HUES64 (cell line): Measurements from ENCODE around the gene SH3RF3.
"Not testable (repeated sequence)": the region's sequence is repeated elsewhere in the genome, so short reads cannot be mapped to it uniquely, and the experiment has no call there.

ENCODE experiments used
- H3K27ac ChIP-seq: 2 replicates; pipeline ENCODE4 v1.7.0; 2013; ENCODE audit warnings: low read depth, low read length, inconsistent platforms
- H3K27me3 ChIP-seq: 2 replicates; pipeline ENCODE4 v1.6.1; 2013; ENCODE audit warnings: mild to moderate bottlenecking, low read length; ENCODE audit not compliant: insufficient read depth
- H3K36me3 ChIP-seq: 2 replicates; pipeline ENCODE4 v1.6.1; 2013; ENCODE audit warnings: mild to moderate bottlenecking, low read length; ENCODE audit not compliant: insufficient read depth
- H3K4me1 ChIP-seq: 2 replicates; pipeline ENCODE4 v1.6.1; 2013; ENCODE audit warnings: mild to moderate bottlenecking, low read length, moderate library complexity; ENCODE audit not compliant: insufficient read depth
- H3K4me3 ChIP-seq: 2 replicates; pipeline ENCODE4 v1.5.1; 2013; ENCODE audit warnings: mild to moderate bottlenecking, low read length, moderate library complexity
- H3K9ac ChIP-seq: 2 replicates; pipeline ENCODE4 v1.6.1; 2013; ENCODE audit warnings: mild to moderate bottlenecking, low read depth, low read length
- H3K9me3 ChIP-seq: 2 replicates; pipeline ENCODE4 v1.6.1; 2013; ENCODE audit warnings: low read depth, low read length; ENCODE audit not compliant: insufficient read depth
- WGBS: fragments of 150-250, 120-280 bp; methylation state at CpG from one replicate; pipeline ENCODE4 v1.1.7; 2013; ENCODE audit warnings: missing lambda C conversion rate; 5-methylcytosine and 5-hydroxymethylcytosine counted together

The SH3RF3 gene

GRCh38 chr2:109160714-109161440 is 31.9 kb downstream of the SH3RF3 start:
- Histone ChIP-seq H3K27me3 (no peaks in the 10 kb centered on the region), H3K9ac (no peak overlapping the region), H3K9me3 (no peaks in the 10 kb centered on the region), H3K4me3 (no peak overlapping the region), H3K36me3 (no peaks in the 10 kb centered on the region), H3K4me1 (no peaks in the 10 kb centered on the region), H3K27ac (no peak overlapping the region)
- WGBS: 87% methylated on average over 8 of the region's 8 CpGs

- H3K27ac ChIP-seq, H3K9me3 ChIP-seq, H3K27me3 ChIP-seq, H3K9ac ChIP-seq, H3K4me1 ChIP-seq, H3K4me3 ChIP-seq, H3K36me3 ChIP-seq: not testable (repeated sequence)
- WGBS: 97% methylated on average over 2 of the region's 2 CpGs
Observed at GRCh38 chr2:109162367-109162766, 33.4 kb downstream of the SH3RF3 start.

- H3K36me3 ChIP-seq: no peaks in the 10 kb centered on the region
- H3K27ac ChIP-seq: no peak overlapping the region
- WGBS: 94% methylated on average over 6 of the region's 7 CpGs
- H3K9ac ChIP-seq: no peak overlapping the region
- H3K4me1 ChIP-seq: no peaks in the 10 kb centered on the region
- H3K4me3 ChIP-seq: no peak overlapping the region
- H3K9me3 ChIP-seq: no peaks in the 10 kb centered on the region
- H3K27me3 ChIP-seq: no peaks in the 10 kb centered on the region
Observed at GRCh38 chr2:109162999-109163398, 34.0 kb downstream of the SH3RF3 start.

DNA sequence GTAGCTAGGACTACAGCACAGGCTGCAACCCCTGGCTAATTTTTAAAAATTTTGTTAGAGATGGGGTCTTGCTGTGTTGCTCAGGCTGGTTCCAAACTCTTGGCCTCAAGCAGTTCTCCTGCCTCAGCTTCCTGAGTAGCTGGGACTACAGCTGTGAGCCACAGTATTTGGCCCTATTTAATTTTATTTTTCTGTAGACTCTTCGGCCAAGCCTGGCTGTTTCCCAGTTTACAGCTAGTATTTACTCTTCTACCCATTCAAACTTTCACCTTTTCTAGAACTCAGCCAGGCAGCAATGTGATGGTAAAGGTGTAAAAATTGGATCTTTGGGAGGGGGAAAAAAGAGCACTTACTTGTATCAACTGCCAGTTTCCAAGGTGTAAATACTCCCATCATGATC is 35.3 kb downstream of the SH3RF3 start:
- Histone ChIP-seq H3K36me3 (no peaks in the 10 kb centered on the region), H3K4me1 (no peaks in the 10 kb centered on the region), H3K9ac (no peak overlapping the region), H3K27me3 (no peaks in the 10 kb centered on the region), H3K27ac (no peak overlapping the region), H3K4me3 (no peak overlapping the region), H3K9me3 (no peaks in the 10 kb centered on the region)
- 88% methylated on average over 1 of the region's 1 CpG for WGBS

GRCh38 chr2:109164739-109165221 is 35.8 kb downstream of the SH3RF3 start:
- Histone ChIP-seq H3K9me3 (no peaks in the 10 kb centered on the region), H3K36me3 (no peaks in the 10 kb centered on the region), H3K27me3 (no peaks in the 10 kb centered on the region), H3K9ac (no peak overlapping the region), H3K27ac (no peak overlapping the region), H3K4me3 (no peak overlapping the region), H3K4me1 (no peaks in the 10 kb centered on the region)
- WGBS: 70% methylated on average over 3 of the region's 3 CpGs

- Histone ChIP-seq H3K9ac (no peak overlapping the region), H3K9me3 (no peaks in the 10 kb centered on the region), H3K36me3 (no peaks in the 10 kb centered on the region), H3K4me1 (no peaks in the 10 kb centered on the region; the same call in 1 of the 2 replicates), H3K27ac (no peak overlapping the region), H3K4me3 (no peak overlapping the region), H3K27me3 (no peaks in the 10 kb centered on the region)
- 100% methylated on average over 2 of the region's 2 CpGs for WGBS
Observed at GRCh38 chr2:109166811-109167210, 37.8 kb downstream of the SH3RF3 start.

DNA sequence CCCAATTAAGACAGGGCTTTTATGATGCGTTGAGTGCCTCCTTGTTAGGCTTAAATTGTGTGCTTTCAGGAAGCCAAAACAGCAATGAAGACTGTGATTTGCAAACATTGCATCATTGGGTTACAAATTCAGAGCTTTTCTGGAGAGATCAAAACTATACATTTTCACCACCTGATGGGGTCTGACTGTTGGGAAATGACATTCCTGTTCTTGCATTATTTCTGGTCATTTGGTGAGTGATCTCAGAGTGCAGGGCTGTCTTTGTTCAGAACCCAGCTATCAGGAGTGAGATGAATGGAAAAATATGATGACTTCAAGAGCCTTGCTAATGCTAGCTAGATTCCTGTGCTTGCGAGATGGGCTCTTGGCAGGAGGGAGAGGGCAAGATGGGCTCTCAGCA is 39.1 kb downstream of the SH3RF3 start:
- 88% methylated on average over 2 of the region's 2 CpGs for WGBS
- H3K9ac ChIP-seq: no peak overlapping the region
- no peaks in the 10 kb centered on the region for H3K36me3 ChIP-seq
- no peaks in the 10 kb centered on the region for H3K27me3 ChIP-seq
- no peak overlapping the region for H3K27ac ChIP-seq
- H3K9me3 ChIP-seq: no peaks in the 10 kb centered on the region
- no peak overlapping the region for H3K4me3 ChIP-seq
- H3K4me1 ChIP-seq: peaks cover 9% of the 10 kb centered on the region

DNA sequence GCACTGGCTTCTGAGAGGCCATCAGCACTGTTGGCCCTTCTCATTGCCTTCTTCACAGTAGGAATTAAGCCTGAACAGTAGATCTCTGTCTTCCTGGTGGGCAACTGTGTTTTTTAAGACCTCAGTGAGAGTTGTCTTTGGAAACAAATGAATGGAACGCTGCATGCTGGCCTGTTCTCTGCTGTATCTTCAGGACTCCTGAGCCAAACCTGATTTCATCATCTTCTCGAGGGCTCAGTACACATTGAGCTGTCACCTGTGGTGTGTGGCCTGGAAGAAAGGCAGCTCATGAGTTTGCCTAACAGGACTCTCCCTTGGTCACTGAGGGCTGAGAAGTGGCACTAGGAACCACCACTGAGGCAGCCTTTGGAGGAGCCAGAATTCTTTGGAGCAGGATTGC is 39.7 kb downstream of the SH3RF3 start:
- Histone ChIP-seq H3K4me3 (no peak overlapping the region), H3K9me3 (no peaks in the 10 kb centered on the region), H3K27me3 (no peaks in the 10 kb centered on the region), H3K36me3 (no peaks in the 10 kb centered on the region), H3K27ac (no peak overlapping the region), H3K4me1 (peaks cover 9% of the 10 kb centered on the region), H3K9ac (no peak overlapping the region)
- 87% methylated on average over 2 of the region's 2 CpGs for WGBS

GRCh38 chr2:109170645-109171044 is 41.6 kb downstream of the SH3RF3 start:
- Histone ChIP-seq H3K4me3 (no peak overlapping the region), H3K36me3 (no peaks in the 10 kb centered on the region), H3K9ac (no peak overlapping the region), H3K9me3 (peaks cover 2% of the 10 kb centered on the region; the same call in 1 of the 2 replicates), H3K27me3 (no peaks in the 10 kb centered on the region), H3K4me1 (peaks cover 9% of the 10 kb centered on the region), H3K27ac (no peak overlapping the region)
- WGBS: 87% methylated on average over 6 of the region's 6 CpGs

DNA sequence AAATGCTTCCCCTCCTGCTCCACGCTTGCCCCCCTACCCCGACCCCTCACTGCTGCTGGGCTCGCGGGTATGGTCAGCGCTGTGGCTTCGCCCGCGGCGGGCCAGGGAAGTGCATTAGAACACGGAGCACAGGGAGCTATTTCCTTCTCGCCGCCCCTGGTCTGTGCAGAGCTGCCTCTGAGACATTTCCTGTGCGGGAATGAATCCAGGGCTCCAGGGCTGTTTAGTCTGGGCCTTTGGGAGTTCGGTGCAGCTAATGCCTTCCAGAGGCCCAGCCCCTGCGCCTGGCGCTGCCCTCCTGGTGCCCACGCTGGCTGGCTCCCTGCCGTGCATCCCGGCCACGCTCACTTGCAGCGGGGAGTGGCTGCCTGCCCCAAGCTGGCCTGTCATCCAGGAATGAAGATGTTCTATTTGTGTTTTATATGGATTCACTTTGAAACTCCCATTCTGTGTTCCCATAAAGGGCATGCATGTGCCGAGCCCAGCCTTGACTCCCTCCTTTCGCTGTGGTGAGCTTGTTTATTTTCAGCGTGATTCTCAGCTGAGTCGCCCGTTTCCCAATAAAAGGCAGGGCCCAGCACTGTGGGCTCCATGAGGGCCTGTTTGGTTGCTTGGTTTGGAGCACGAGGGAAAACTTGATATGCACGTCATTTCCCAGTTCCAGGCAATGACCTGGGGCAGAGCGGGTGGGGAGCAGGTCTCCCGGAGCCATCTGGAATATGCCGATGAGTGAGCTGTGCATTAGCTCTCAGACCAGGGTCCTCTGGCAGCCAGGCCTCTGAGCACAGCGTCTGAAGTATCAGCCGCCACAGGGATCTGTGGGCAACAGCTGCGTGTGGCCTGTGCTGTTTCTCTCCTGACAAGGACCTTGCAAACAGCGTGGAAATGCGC is 42.7 kb downstream of the SH3RF3 start:
- WGBS: 80% methylated on average over 36 of the region's 36 CpGs
- H3K9ac ChIP-seq: no peak overlapping the region; the same call in 1 of the 2 replicates
- H3K9me3 ChIP-seq: peaks cover 2% of the 10 kb centered on the region; the same call in 1 of the 2 replicates
- peaks cover 11% of the 10 kb centered on the region for H3K4me1 ChIP-seq
- H3K36me3 ChIP-seq: no peaks in the 10 kb centered on the region
- H3K4me3 ChIP-seq: no peak overlapping the region
- H3K27ac ChIP-seq: no peak overlapping the region
- H3K27me3 ChIP-seq: no peaks in the 10 kb centered on the region

DNA sequence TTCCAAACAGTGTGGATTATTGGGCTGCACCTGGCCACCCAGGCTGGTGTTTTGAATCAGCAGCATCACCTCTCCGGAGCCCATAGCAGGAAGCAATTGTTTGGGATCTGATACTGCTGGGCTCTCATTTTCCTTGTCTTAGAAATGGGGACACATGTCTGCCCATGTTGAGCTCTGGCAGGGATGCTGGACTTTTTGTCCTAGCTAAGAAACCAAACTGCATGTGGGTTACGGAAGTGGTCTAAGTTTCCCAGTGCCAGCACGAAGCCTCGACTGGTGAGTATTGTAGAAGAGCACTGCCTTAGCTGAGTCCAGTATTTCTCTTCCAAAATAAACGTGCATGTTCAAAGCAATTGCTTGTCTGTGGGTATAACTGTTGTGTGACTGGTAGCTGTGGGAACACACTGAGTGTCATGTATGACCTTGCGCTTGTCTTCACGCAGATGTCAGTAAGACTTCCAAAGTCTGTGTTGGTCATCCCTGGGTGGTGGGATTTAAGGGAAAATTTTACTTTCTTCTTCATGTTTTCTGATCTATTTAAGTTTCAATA is 43.6 kb downstream of the SH3RF3 start:
- whole genome bisulfite sequencing: 86% methylated on average over 7 of the region's 7 CpGs
- peaks cover 2% of the 10 kb centered on the region; the same call in 1 of the 2 replicates for H3K9me3 ChIP-seq

More for the DNA sequence above, 43.6 kb downstream of the SH3RF3 start:
- no peaks in the 10 kb centered on the region for H3K27me3 ChIP-seq
- no peak overlapping the region for H3K4me3 ChIP-seq
- H3K36me3 ChIP-seq: no peaks in the 10 kb centered on the region
- no peak overlapping the region for H3K27ac ChIP-seq
- no peak overlapping the region for H3K9ac ChIP-seq
- H3K4me1 ChIP-seq: peaks cover 17% of the 10 kb centered on the region
